Measurements from ENCODE around the gene BRME1. TPM values are rescaled to one million over a fixed set of nuclear protein-coding genes. Genes with fewer than 3 reads are reported as not detected.

The BRME1 gene
- total RNA-seq, result 1 to 10 TPM in 1 of 2 donors, under 1 TPM in 1; 0.62 to 1.1 TPM
- long read RNA-seq, partial matches to known transcripts, result 0 of 1 reads
- long read RNA-seq, other reads (novel, unspliced or antisense), result 1 of 1 reads

DNA sequence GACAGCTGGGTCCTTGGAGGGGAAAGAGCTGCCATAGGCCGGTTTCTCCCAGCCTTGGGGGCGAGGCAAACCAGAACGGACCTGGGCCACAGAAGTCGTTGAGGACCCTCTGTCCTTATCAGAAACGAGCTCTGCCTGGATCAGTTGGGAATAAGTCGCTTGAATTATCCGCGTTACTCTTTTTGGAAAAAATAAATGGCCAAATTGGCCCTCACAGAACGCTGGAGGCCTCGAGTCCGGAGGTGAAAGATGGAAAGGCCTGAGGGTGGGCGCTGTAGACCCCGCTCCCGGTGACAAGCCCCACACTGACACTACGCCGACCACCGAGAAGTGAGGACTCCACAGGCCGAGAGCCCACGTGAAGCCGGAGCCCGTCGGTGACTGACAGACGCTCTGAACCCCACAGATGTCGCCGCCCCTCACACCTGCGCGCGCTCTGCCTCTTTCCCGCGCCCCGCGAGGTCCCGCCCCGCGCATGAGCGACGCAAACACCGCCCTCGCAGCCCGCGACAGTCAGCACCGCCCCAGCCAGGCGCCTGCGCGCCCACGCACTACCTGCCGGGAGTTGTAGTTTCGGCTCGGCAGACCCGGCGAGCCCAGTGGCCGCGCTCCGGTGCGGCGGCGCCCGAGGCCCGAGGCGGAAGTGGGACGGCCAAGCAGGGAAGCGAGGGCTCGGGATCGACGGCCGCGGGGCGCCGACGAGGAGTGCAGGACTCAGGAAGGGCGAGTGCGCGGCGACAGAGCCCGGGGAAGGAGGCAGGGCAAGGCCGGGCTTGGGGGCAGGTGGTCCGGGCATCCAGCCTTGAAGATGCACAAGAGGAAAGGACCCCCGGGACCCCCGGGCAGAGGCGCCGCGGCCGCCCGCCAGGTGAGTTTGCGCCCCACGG lies at the start of gene BRME1, which contains the start of gene CC2D1A:
BRME1 (minus strand) TSS at position 484 of the 887 bp plus-strand sequence. CDS start 1,225 bp downstream, outside the sequence.
CC2D1A (plus strand) TSS at position 568 of the 887 bp plus-strand sequence; CDS start at position 809, 241 bp downstream.
- intact Hi-C loops (cut with DNase I), result no loop called here
- ATAC-seq, result peak; percentile 99 to 100
- DNase-seq, result peak; percentile 95

DNA sequence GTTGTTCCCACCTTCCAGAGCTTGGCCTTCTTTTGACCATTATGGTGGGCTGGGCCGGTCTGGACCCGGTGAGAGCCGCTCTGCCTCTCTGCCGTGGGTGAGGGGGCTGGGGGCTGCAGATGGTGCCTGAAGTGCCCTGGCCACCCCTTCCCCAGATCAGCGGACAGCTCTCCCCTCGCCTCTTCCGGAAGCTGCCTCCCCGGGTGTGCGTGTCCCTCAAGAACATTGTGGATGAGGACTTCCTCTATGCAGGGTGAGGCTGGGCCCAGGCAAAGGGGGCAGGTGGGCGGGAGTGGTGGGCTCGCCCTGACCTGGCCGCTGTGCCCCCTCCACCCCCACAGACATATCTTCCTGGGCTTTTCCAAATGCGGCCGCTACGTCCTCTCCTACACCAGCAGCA lies 48.3 kb upstream of the BRME1 start:
- ATAC-seq (no peak), DNase-seq (no peak)
- intact Hi-C loops (cut with DNase I), result no loop called here

DNA sequence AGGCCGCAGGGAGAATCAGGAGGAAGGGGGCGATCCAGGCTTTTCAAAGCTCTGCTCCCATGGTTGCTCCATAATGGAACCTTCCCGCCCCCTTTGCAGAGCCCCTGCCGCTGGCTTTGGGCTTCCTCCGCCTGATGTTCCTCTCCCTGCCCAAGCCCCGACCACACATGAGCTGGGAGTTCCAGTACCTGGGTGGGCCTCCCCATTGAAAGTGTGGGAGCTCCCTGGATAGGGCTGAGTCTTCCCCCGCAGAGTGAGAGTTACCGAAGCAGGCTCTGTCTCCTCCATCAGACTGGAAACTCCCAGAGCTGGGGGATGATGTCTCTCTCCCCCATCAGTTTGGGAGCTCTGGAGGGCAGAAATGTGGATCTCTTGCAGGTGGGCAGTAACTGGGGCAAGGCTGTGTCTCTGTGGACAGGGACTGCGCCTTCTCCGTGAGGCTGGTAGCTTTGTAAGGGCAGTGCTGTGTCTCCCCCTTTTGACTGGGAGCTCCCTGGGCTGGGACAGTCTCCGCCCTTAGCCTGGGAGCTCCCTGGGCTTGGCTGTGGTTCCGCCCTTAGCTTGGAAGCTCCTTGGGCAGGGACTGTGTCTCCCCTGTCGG lies 47.1 kb upstream of the BRME1 start:
- DNase-seq (no peak), ATAC-seq (peak; percentile 2 to 10)
- intact Hi-C loops (cut with DNase I), result no loop called here

DNA sequence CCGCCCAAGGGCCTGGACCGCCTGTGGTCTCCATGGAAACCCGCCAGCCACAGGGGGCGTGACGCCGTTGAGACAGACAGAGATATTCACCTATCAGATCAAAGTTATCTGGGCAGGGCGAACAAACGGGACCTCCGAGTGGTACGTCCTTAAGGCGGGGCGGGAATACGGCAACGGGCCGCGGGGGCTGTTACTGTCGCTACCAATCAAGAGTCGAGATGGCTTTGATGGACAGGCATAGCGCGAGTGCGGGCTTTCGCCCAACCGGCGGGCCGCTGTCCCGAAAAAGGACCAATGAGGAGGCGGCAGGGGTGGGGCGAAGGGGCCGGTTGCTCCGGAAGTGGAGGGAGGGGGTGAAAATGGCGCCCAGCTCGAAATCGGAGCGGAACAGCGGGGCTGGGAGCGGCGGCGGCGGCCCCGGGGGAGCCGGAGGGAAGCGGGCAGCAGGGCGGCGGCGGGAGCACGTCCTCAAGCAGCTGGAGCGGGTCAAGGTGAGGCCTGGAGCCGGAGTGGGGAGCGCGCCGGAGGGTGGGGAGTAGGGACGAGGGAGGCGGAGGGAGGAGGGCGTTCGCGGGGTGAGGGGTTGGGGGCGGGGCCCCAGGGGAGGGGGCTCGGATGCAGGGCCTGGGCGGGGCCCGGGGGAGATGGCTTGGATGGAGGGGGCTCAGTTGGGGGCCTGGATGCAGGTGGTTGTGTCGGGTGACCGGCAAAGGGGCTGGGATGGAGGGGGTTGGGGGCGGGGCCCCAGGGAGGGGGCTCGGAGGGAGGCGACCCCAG lies 46.4 kb upstream of the BRME1 start, which contains the start of gene DCAF15:
DCAF15 (plus strand) TSS at position 356 of the 777 bp plus-strand sequence; CDS start at position 360, 4 bp downstream.
- ATAC-seq (peak; percentile 99), DNase-seq (peak; percentile 100)
- intact Hi-C loops (cut with DNase I), result no loop called here

- ATAC-seq, result no peak
- intact Hi-C loops (cut with DNase I), result no loop called here
- no peak for DNase-seq
Measured at GRCh38 chr19:13951799-13952153, 45.9 kb upstream of the BRME1 start.

DNA sequence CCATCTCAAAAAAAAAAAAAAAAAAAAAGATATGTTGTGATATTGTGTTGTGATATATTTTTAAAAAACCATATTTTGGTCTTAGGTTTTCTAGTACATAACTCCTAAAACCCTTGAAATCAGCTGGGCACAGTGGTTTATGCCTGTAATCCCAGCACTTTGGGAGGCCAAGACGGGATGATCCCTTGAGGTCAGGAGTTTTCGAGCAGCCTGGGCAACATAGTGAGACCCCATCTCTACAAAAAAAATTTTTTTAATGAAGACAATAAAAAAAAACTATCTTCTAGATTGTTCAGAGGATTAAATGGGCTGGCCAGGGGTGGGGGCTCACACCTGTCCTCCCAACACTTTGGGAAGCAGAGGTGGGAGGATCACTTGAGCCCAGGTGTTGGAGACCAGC lies 45.1 kb upstream of the BRME1 start:
- intact Hi-C loops (cut with DNase I), result no loop called here

GRCh38 chr19:13946414-13946813 lies 40.5 kb upstream of the BRME1 start:
- ATAC-seq, result no peak
- DNase-seq, result no peak
- intact Hi-C loops (cut with DNase I), result no loop called here

More for the DNA sequence above, 45.1 kb upstream of the BRME1 start:
- ATAC-seq, result no peak
- DNase-seq, result no peak

DNA sequence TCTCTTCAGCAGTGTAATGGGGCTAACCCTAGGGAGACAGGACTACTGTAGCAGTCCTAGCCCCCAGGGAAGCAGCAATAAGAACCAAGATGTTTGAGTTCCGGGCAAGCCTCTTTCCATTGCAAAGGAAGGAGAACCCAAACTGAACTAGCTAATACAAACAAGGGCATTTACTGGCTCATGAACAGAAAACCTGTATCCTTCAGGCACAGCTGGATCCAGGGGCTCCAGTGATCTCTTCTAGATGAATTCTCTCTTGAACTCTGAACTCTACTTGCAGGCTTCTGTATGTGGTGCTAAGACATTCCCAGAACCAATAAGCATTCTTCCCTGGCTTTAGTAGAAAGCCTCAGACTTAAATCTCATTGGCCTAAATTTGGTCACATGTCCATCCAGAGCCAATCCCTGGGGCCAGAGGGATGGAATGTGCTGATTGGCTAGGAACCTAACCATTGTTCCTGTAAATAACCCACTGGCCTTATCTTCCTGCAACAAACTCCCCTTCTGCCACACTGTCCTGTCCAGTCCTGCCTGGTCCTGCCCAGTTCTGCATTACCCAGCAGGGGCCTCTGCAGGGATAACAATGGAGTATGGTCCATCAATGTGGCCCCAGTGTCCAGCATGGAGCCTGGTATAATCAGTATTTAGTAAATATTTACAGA lies 36.2 kb upstream of the BRME1 start:
- ATAC-seq (no peak), DNase-seq (no peak)
- intact Hi-C loops (cut with DNase I), result no loop called here

GRCh38 chr19:13938301-13939064 lies 32.6 kb upstream of the BRME1 start, which contains the start of gene PODNL1:
Gene PODNL1, minus strand, starts transcription at chr19:13938417. Its CDS starts 236 bp downstream, at chr19:13938181.
- no peak for DNase-seq
- peak; percentile 17 to 84 for ATAC-seq
- intact Hi-C loops (cut with DNase I), result no loop called here

DNA sequence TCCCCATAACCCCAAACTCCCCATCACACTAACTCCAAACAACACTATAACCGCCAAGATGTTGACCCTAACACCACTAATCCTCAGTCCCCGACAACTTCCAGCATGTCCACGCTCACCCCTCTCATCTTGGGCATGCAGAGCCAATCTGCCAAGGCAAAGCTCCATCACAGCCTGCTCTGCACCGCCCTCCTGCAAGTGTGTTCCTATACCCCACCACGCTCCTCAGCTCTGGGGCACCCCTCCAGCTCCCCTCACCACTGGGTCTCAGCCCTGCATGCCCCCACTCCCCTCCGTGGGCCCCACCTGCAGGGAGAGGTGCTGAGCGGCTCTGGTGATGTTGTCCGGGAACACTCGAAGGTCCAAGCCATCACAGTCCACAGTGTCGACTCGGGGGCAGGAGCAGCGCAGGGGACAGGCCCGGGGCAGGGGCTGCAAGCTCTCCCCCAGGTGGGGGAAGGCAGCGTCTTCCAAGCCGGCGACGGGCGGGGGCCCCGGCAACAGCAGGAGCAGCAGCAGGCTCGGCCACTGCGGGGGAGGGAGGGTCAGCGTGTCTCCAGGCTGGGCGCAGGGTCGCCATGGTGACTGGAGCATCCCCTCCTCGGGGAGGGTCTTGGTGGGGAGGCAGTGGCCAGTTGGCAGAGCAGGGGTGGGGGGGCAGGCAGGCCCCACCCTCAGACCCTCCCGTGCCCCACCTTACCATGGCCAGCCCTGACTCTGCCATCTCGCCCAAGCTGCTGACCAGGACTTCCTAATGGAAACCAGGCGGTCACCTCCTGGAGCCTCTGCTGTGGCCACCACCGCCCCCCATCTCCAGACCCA lies 31.8 kb upstream of the BRME1 start:
- DNase-seq (no peak), ATAC-seq (peak in 1 of 2 donors; percentile 12)
- intact Hi-C loops (cut with DNase I), result no loop called here

GRCh38 chr19:13935765-13936510 lies 30.0 kb upstream of the BRME1 start:
- ATAC-seq (no peak), DNase-seq (no peak)
- intact Hi-C loops (cut with DNase I), result no loop called here

GRCh38 chr19:13934785-13935109 lies 28.8 kb upstream of the BRME1 start:
- no peak for DNase-seq
- no peak for ATAC-seq
- intact Hi-C loops (cut with DNase I), result no loop called here

DNA sequence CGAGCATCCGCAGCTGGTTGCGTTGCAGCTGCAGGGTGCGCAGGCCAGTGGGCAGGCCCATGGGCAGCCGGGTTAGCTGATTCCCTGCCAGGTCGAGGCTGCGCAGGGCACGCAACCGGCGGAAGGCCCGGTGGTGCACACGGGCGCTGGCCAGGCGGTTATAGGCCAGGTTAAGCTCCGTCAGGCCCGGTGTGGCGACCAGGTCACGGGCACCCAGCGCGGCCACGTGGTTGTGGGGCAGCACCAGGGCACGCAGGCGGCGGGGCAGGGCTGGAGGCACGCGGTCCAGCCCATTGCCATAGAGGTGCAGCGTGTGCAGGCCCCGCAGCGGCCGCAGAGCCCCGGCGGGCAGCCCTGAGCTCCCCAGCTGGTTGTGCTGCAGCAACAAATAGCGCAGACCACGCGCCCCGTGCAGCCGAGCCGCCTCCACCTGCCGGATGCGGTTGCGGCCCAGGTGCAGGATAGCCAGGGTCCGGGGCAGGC lies 27.0 kb upstream of the BRME1 start:
- intact Hi-C loops (cut with DNase I), result no loop called here
- DNase-seq (no peak), ATAC-seq (no peak)

GRCh38 chr19:13932149-13932637 lies 26.3 kb upstream of the BRME1 start:
- ATAC-seq (no peak), DNase-seq (no peak)
- intact Hi-C loops (cut with DNase I), result no loop called here

GRCh38 chr19:13931391-13932148 lies 25.7 kb upstream of the BRME1 start:
- DNase-seq (no peak), ATAC-seq (no peak)
- intact Hi-C loops (cut with DNase I), result no loop called here

- intact Hi-C loops (cut with DNase I), result no loop called here
- DNase-seq (no peak), ATAC-seq (no peak)
Measured at GRCh38 chr19:13930402-13930801, 24.5 kb upstream of the BRME1 start.

Data from left cardiac atrium (tissue), 4 donors.